Astrocyte of the spinal cord (primary cell): Measurements from ENCODE around the gene DLEC1.

Experiments
- DNase-seq: peaks from one replicate; pipeline ENCODE4 v3.0.0; 2011; ENCODE audit warnings: low read depth, low spot score
- H3K4me3 ChIP-seq: 2 replicates; pipeline ENCODE4 v1.5.1; 2011; ENCODE audit warnings: low read depth, mild to moderate bottlenecking, low read length, moderate library complexity
- in situ Hi-C: cut with HindIII; loops from 2 replicates; pipeline ENCODE4 v1.10.0; 2017; ENCODE audit warnings: low sequenced_read_pairs
- TF ChIP-seq, protein P1 (sequence below): IDR thresholded peaks from 2 replicates; pipeline ENCODE4 v1.5.1; 2012; ENCODE audit warnings: low read depth, mild to moderate bottlenecking, low read length, inconsistent platforms

Gene DLEC1

DNA sequence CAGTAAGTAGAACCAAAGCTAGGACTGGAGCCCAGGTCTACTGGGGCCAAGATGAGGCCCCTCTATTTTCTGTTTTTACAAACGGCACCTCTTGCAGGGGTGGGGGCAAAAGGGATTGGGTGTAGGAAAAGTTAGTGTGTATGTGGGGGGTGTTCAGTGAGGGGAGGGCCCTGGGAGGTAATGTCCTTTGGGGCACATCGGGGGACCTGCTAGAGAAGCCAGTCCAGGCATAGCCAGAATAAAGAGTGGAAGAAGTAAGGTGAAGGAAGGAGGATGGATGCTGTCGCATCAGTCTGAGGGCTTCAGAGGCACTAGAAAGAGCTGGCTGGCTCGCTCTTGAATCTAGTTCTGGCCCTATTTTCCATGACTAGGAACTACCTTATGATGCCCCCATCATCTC lies 12.2 kb upstream of the DLEC1 start:
- no peak for DNase-seq
- no peak overlapping the region for H3K4me3 ChIP-seq
- in situ Hi-C loops: no loop called here
- TF ChIP-seq, protein P1, sequence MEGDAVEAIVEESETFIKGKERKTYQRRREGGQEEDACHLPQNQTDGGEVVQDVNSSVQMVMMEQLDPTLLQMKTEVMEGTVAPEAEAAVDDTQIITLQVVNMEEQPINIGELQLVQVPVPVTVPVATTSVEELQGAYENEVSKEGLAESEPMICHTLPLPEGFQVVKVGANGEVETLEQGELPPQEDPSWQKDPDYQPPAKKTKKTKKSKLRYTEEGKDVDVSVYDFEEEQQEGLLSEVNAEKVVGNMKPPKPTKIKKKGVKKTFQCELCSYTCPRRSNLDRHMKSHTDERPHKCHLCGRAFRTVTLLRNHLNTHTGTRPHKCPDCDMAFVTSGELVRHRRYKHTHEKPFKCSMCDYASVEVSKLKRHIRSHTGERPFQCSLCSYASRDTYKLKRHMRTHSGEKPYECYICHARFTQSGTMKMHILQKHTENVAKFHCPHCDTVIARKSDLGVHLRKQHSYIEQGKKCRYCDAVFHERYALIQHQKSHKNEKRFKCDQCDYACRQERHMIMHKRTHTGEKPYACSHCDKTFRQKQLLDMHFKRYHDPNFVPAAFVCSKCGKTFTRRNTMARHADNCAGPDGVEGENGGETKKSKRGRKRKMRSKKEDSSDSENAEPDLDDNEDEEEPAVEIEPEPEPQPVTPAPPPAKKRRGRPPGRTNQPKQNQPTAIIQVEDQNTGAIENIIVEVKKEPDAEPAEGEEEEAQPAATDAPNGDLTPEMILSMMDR: no peak

DNA sequence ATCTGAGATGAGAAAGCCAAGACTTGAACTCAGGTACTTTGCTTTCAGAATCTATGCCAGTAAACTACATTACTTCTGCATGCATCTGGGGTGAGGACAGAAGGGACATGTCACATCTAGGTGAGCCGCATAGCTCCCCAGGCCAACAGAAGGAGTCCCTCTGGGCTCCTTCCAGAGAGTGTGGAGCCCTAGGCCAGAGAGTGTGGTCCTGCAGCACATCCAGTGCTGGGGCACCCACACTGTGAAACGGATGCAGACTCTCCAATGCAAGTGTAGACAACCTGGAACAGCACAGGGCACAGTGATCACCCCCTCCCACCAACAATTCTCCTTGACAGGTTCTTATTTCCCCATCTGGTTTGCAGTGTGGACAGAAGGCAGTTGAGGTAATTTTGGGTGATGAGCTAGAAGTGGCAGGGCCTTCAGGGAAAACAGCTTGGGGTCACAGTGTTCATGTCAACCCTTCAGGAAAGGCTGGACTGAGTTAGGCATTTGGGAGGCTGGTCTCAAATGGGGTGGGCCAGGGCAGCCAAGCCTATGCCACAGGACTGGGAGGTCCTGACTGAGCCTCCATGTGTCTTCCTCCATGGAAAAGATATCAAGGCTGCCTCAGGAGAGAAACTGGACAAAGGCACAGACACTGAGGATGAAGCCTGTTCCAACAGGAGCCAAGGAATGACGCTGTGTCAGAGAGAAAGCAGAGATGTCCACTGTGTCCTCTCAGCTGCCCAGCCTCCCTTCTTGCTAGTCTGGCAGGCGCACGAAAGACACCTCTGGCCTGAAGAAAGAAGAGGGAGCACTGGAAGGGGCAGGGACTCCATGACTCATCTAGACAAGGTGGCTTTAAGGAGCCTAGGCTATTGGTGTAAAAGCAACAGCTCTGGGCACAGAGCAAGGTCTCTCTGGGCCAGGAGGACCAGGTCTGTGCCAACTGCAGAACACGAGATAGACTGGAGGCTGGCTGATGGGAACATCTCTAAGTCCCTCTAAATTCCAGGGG lies 11.2 kb upstream of the DLEC1 start:
- TF ChIP-seq, protein P1: no peak
- DNase-seq: no peak
- H3K4me3 ChIP-seq: peak overlapping the region; percentile 55
- in situ Hi-C loops: no loop called here

DNA sequence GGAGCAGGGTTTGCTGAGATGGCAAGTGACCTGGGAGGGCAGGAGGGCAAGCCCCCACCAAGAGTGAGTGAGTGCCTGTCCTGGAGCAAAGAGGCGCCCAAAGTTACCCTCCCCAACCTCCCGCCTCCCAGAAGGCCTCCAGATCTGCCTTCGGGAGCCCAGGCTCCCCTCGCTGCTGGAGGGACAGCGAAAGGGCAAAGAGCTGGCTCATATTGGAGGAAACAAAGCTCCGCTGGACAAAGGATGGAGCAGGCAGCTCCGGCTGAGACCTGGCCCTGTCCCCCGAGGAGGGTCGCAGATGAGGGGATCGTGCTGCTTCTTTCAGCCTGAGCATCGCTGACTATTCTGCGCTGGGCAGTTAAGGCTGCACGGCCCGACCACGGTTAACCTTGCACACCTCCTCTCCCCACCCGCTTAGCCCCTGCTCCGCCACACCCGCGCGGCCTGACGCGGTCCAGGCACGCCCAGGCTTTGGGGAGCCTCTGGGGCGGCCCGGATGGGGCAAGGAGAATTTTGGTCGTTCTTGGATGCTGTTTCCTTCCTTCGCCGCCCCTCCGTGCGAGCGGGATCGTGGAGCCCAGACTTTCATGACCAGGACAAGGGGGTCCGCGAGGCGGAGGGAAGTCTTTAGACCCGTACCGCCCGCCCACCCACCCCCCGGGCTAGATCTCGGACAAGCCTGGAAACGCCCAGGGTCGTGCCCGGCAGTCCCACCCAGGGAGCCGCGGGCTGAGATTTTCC lies 10.2 kb upstream of the DLEC1 start:
- no peak for DNase-seq
- peak overlapping the region; percentile 55 for H3K4me3 ChIP-seq
- TF ChIP-seq, protein P1: no peak
- in situ Hi-C loops: no loop called here

DNA sequence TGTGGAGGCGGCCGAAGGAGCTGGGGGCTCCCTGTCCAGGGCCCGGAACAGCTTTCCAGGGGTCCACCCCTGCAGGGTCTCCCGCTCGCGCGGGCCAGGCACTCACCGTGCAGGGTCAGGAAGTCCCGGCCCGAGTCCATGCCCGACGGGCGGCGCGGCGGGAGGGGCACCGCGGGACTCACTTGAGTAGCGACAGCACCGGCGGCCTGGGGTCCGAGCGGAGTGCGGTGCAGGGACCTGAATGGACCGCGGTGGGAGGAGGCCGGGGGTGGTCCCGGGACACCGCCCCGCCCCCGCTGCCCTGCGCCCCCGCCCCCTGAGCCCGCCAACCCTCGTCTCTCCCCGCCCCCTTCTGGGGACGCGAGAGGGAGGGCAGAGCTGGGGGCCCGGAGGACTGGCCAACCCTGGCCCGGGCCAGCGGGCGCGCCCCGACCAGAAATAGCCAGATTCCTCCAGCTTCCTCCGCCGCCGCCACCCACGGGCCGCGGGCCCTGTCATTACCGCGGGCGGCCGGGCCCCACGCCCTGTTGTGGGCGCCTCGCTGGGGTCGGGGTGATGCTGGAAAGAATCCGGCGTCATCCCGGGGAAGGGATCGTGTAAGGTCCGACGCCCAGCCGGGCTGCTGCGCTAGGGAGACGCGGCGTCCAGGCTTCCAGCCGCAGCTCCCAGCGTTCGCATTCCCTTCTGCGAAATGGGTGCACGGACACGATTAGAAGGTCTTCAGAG lies 9.4 kb upstream of the DLEC1 start, which contains the start of gene PLCD1:
Gene PLCD1, minus strand, starts transcription at position 243 of the 726 bp plus-strand sequence. Its CDS starts 103 bp downstream, at position 140.
- in situ Hi-C loops: no loop called here
- TF ChIP-seq, protein P1: no peak
- DNase-seq: peak; percentile 54
- peak within 1 kb of the TSS; percentile 55 for H3K4me3 ChIP-seq

DNA sequence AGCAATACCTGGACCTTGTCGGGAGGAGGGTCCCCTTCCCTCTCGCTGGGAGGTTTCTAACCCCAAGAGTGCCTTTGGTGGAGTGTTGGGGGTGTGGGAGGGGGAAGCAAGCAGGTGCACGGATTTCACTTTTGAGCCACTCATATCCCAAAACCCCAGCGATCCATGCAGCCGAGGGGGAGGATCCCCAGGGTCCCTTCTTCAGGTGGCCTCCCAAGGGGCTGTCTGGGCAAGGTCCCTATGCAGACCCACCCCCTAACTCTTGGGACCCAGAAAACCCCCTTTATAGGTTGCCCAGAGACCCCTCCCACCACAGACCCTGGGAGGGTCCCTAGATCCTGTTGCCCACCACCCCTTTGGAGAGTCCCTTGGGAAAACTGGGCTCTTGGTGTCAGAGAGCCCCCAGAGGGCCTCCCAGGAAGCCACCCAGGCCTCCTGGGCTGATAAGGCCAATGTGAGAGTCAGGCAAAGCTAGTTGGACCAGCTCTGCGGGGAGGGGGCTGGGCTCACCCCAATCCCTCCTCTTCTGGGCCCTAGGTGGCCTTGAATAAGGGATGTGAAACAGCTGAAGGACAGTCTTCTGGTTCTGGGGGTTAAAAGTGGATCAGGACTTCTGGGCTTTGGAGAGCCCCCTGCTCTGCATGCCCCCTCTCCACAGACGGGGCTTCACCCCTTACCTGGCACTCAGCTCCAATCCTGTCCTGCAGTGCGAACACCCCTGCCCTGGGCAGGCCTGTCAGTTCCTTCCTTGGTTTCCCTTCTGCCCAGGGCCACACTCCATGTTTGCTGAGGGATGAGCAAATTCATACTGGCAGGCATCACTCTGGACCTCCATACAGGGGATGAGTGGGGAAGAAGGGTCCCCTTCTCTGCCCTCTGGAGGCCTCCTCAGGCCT lies 8.6 kb upstream of the DLEC1 start:
- H3K4me3 ChIP-seq: peak overlapping the region; percentile 55
- in situ Hi-C loops: no loop called here
- TF ChIP-seq, protein P1: no peak
- no peak for DNase-seq
